HG02938 (cell line): ENCODE data around the gene SH2D3A.

Experiments used
- ATAC-seq: cut with Tn5 transposase; IDR thresholded peaks from one replicate; pipeline ENCODE4 v1.9.1; 2021; ENCODE audit warnings: mild to moderate bottlenecking, moderate library complexity; ENCODE audit not compliant: unreplicated experiment

The SH2D3A gene

DNA sequence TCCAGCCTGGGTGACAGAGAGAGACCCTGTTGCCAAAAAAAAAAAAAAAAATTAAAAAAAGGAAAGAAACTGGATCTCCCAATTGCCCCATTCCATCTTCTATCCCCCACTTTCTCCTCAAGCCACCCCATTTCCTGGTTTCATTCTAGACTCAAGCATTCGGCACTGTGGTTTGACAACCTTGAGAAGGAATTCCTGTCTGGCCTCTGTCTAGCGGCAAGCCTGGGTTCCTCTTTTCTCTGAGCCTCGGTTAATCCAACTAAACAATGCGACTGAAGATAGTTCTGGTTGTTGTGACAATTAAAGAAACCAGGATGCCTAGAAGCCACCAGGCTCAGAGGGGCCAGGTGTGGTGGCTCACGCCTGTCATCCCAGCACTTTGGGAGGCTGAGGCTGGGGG is 43.5 kb downstream of the SH2D3A start:
- no peak for ATAC-seq

DNA sequence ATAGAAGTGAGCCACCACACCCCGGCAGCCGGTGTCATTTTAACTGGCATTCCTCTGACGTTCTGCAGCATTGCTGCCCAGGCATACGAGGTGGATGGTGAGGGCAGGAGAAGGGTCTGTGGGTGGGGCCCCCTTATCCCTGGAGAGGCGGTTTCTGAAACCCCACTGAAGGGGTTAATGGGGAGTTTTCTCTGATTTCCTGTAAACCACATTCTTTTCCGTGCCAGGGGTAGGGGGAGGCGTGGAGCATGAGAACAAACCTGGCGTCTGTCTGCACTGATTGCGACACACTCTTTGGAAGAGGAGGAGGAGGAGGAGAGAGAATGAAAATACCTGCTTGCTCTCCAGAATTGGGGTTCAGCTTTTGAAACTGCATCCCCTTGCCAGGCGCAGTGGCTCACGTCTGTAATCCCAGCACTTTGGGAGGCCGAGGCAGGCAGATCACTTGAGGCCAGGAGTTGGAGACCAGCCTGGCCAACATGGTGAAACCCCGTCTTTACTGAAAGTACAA is 44.1 kb downstream of the SH2D3A start:
- ATAC-seq = no peak

DNA sequence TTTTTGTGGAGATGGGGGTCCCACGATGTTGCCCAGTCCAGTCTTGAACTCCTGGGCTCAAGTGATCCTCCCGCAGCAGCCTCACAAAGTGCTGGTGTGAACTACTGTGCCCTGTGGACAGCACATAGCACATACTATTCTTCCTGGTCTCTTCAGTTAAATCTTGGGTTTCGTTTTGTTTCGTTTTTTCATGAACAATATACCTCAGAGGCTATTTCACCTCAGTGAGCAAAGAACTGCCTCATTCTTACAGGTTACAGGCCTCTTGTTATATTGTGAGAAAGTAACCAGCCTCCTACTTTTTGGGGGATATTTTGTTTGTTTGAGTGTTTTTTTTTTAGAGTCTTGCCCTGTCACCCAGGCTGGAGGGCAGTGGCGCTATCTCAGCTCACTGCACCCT is 45.5 kb downstream of the SH2D3A start:
- ATAC-seq = no peak

DNA sequence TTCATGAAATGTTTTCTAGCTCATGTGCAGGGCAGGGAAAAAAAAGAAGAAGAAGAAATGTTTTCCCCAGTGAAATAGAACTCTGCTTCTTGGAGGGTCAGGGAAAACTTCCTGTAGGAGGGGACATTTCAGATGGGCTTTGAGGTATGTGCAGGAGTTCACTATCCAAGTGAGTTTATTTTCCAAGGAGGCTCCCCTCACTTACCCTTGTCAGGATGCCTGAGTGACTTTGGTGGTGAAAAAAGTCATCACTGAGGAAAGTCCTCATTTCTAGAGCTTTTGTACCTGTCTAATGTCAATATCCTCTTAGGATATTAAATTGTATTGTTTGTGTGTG is 46.1 kb downstream of the SH2D3A start:
- ATAC-seq = no peak

DNA sequence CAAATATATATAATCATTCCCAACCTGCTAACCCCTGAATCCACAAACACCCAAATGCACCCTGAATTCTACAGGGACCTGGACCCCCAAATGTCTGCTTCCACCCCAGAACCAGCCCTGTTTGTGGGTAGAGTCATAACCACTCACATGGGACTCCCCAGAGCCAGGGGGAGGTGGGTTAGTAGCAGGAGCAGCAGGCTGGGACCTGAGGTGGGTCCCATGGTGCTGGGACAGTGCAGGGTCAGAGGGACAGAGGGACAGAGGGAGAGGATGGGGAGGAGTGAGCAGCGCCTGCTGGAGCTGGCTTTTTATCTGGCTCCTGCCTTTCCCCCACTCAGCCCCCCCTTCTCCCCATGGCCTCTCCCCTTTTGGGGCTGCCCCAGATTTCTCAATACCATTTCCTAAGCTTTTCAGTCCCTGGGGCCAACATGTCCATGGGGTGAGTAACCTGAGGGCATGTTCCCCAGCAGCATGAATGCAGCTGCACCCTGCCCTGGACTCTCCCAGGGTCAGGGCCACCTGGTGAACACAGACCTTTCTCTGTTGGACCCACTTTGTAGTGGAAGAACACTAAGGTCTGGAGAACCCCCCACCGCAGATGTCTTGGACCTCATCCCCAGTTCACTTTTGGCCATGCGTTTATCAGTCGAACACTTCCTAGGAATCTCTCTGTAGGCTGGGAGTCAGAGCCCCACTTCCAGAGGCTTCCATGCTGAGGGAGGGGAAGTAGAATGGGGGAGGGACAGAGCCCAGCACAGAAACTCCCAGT is 46.7 kb downstream of the SH2D3A start, which contains the start of gene C3:
Gene C3, minus strand, starts transcription at position 282 of the 769 bp plus-strand sequence. Its CDS starts 61 bp downstream, at position 221.
- ATAC-seq = no peak

DNA sequence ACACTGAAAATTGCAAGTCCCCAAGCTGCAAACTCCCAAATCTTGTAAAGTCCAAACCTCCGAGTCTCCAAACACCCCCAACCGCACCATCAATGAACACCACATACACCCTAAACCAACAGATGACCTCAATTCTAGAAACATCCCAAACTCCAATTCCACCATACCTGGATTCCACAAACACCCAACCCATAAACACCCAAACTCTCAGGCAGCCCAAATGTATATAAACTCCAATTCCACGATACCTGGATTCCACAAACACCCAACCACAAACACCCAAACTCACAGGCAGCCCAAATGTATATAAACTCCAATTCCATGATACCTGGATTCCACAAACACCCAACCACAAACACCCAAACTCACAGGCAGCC is 47.3 kb downstream of the SH2D3A start:
- no peak for ATAC-seq

DNA sequence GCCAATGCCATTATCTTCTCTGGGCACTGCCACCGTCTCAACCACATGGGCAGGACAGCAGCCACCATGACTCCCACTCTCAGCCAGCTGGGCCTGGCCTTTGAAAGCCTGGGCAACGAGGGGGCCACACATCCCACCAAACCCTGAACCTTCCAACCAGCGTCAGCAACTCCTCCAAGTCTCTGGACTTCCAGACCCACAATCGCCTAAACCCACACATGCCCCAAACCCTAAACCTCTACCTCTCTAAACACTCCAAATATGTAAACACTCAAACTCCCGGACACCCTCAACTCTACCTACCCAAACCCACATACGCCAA is 47.7 kb downstream of the SH2D3A start:
- ATAC-seq = no peak

DNA sequence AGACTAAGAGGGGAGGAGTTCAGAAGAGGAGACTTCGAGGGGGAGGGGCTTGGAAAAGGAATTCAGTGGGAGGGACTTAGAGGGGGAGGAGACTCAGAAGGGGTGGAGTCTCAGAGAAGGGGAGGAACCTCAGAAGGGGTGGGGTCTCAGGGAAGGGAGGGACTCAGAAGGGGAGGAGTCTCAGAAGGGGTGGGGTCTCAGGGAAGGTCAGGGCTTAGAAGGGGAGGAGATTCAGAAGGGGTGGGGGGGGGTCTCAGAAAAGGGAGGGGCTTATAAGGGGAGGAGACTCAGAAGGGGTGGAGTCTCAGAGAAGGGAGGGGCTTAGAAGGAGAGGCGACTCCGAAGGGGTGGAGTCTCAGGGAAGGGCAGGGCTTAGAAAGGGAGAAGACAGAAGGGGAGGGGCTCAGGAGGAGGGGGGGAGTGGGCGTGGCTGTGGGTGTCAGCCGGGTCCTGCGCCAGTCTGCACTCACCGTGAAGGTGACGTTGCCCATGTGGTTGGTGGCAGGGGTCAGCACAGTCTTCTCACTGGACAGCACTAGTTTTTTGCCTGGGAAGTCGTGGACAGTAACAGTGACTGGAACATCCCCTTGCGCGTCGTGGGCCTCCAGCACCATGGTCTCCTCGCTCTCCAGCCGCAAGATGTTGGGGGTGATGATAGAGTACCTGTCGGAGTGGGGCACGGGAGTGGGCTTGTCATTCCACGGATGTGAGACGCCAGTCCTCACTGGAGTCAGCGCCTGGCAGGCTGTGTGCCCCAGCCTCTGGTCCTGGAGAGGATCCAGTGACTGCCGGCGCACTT is 48.3 kb downstream of the SH2D3A start:
- ATAC-seq = no peak

DNA sequence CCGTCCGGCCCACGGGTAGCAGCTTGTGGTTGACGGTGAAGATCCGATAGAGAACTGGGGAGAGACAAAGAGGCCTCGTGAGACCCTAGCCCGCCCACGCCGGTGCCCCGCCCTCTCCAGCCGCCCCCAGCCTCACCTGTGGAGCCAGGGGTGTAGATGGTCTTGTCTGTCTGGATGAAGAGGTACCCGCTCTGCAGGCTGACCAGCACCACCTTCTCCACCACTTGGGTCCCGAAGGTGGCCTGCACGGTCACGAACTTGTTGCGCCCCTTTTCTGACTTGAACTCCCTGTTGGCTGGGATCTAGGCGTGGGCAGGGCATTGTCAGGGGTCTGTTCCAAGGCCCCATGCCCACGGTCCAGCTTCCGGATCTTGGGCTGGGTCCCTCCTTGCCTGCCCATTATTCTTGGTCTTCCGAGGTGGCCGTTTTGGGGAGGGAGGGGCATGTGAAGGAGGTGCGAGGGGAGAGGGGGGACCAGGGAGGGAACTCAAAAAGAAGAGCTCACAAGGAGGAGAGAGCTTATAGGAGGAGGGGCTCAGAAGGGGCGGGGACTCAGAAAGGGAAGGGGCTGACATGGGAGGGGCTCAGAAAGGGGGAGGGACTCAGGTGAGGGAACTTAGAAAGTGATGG is 49.0 kb downstream of the SH2D3A start:
- no peak for ATAC-seq

DNA sequence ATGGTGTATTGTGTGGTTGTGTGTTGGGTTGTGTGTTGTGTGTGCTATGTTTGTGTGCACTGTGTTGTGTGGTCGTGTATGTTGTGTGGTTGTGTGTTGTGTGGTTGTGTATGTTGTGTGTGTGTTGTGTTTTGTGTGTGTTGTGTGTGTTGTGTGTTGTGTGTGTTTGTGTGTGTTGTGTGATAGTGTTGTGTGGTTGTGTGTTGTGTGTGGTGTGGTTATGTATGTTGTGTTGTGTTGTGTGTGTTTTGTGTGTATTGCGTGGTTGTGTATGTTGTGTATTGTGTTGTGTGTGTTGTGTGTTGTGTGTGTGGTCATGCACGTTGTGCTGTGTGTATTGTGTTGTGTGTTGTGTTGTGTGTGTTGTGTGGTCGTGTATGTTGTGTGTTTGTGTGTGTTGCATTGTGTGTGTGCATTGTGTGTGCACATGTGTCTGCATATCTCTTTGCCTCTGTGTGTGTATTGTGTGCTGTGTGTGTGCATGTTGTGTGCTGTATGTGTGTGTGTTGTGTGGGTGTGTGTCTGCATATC is 49.7 kb downstream of the SH2D3A start:
- no peak for ATAC-seq

DNA sequence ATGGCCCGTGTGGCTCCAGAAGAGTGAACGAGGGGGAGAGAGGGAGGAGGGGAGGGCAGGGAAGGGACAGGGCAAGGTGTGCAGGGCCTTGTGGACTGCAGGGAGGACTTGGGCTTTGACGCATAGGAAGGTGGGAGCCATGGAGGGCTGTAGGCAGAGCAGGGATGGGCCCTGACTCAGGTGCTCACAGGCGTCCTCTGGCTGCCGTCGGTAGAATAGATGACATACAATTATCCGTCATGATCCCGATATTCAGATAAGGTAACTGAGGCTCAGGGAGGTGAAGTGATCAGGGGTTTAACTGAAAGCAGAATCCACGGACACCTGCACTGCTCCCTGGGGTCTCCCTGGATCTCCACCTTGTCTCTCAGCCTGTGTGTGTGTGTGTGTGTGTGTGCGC is 50.2 kb downstream of the SH2D3A start:
- ATAC-seq = no peak

DNA sequence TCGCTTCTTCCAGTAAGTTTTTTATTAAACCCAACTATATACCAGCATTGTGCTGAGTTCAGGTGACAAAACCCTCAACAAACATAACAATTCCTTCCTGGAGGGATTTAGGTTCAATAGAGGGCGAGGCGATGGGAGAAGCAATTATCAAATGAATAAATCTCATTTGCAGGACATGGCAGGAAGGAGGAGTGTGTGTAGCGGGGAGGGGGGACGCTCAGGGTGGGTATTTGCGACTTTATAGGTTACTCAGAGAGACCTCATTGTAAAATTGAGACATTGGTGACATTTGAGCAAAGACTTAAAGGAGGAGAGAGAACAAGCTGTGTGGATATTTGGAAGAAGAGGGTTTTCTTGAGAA is 50.6 kb downstream of the SH2D3A start:
- ATAC-seq = no peak

DNA sequence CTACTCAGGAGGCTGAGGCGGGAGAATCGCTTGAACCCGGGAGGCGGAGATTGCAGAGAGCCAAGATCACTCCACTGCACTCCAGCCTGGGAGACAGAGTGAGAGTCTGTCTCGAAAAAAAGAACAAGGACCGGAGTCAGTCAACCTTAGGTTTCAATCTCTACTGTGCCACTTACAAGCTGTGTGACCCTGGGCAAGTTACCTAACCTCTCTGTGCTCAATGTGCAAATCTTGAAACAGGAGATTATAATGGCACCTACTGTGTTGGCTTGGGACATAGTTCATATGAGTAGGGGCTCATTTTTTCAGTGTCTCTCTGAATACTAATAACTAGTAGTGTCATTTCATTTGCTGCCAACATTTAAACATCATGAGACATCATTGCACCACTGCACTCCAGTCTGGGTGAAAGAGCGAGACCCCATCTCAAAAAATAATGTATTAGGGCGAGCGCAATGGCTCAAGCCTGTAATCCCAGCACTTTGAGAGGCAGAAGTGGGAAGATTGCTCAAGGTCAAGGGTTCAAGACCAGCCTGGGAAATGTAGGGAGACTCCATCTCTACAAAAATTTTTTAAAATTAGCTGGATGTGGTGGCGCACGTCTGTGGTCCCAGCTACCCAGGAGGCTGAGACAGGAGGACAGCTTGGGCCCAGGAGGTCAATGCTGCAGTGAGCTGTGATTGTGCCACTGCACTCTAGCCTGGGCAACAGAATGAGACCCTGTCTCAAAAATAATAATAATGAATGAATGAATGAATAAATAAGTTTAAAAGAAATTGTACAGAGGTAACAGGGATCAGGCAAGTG is 52.3 kb downstream of the SH2D3A start:
- no peak for ATAC-seq

DNA sequence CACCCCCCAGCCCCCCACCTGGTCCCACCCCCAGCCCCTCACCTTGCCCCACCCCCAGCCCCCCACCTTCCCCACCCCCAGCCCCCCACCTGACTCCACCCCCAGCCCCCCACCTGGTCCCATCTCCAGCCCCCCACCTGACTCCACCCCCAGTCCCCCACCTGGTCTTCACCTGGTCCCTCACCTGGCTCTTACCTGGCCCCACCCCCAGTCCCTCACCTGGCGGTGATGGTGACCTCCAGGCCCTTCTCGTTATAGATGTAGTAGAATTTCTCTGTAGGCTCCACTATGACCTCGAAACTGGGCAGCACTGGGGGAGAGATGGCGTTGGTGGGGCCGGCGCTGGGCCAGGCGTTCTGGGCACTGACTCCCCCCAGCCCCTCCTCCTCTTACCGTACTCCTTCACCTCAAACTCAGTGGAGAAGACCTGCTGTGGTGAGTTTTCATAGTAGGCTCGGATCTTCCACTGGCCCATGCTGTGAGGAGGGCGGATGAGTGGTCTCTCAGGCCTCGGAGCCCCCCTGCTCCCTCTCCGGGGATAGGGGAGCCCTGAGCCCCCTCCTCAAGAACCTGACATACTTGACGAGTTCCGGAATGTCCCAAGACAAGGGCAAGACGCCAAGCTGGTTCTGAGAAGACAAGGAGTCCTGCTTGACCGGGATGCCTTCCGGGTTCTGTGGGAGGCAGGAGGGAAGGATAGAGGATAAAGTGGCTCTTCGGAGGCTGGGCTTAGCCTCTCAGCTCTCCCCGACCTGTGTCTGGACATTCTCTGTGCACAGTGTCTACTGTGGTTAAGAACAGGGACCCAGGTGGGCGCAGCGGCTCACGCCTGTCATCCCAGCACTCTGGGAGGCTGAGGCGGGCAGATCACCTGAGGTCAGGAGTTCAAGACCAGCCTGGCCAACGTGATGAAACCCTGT is 53.2 kb downstream of the SH2D3A start:
- no peak for ATAC-seq

DNA sequence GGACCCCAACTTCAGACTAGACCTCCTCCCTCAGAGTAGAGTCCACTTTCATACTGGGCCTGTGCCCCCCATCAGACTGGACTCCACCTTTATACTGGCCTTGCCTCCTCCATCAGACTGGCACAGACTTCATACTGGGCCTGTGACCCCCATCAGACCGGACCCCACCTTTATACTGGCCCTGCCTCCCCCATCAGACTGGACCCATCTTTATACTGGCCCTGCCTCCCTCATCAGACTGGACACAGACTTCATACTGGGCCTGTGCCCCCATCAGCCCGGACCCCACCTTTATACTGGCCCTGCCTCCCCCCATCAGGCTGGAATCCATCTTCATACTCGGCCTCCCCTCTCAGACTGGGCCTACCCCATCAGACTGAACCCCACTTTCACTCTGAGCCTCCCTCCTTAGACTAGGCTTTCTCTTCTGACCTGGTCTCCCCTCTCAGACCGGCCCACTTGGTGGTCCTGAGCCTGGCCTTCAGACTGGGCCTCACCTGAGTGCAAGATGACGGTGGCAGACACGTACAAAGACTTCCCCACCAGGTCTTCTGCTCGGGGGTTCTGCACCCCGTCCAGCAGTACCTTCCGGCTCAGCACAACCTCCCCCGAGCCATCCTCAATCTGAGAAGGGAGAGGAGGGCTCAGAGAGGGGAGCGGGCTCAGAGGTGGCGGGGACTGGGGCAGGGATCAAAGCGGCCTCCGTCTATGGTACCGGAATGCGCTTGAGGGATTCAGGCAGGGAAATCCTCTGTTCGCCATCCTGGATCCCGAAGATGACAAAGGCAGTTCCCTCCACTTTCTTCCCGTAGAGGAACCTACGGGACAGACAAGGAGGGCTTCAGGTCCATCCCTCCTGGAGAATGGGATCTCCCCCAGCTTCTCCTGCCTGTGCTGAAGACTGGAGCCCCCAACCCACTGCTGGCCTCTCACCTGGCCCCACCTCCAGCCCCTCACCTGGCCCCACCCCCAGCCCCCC is 54.3 kb downstream of the SH2D3A start:
- ATAC-seq = no peak

DNA sequence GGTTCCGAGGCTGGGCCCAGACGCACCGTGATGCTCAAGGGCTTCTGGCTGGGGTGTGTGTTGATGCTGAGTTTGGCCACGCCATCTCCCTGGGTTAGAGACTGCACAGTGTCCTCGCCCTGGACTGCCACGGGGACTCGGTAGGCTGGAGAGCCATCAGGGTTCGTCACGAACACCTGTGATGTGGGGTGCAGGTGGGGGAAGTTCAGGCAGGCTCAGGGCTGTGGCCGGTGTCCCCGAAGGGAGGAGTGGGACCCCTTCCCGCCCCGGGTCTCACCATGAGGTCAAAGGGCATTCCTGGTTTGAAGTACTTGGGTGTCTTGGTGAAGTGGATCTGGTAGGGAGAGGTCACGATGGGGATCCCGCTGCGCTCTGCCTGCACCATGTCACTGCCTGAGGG is 55.0 kb downstream of the SH2D3A start:
- no peak for ATAC-seq

DNA sequence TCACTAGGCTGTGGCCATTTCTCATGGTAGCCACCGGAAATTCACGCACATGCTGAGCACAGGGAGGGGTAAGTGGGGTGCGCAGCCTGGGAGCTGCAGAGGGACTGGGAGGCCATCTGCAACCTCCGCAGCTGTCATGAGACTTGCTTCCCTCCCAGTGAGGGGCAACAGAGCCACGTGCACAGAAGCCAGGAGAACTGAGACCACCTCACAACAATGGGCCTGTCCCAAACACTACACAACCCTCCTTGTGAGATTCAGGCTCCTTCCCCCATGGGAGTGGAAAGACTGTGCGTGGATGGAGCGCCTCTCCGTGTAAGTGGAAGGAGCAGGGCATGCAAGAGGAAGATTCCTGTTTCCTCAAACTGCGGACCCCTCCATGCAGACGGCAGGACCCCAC is 55.6 kb downstream of the SH2D3A start:
- ATAC-seq = no peak

DNA sequence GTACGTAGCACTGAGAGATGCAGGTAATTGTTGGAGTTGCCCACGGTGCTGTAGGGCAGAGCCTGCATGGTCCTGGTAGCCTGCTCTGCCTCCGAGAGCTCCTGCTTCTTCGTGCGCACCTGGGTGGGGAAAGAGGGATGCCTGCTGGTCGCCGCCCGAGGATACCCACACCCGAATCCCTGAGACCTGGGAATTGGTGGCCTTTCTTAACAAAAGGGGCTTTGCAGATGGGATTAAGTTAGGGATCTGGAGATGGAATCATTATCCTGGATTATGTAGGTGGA is 56.2 kb downstream of the SH2D3A start:
- no peak for ATAC-seq
